Stomach (tissue), 9 donors: ENCODE data around the gene WWC1. TPM values are rescaled to one million over a fixed set of nuclear protein-coding genes. Genes with fewer than 3 reads are reported as not detected.

Source experiments
- DNase-seq, 2 donors: peaks; one replicate each; pipeline versions ENCODE4 v3.0.0 to v3.0.0-alpha.2; 2013 to 2019
- H3K27ac ChIP-seq, 5 donors: fragments of 200-600 bp in 4 of 5; sonication (generic) in 4 of 5; one replicate each; pipeline ENCODE4 v1.5.1; 2013 to 2019; ENCODE audit warnings: mild to moderate bottlenecking in 1 of 5, moderate library complexity in 1 of 5
- H3K27me3 ChIP-seq, 3 donors: fragments of 200-600 bp; sonication (generic); one replicate each; pipeline ENCODE4 v1.5.1; 2017 to 2019; ENCODE audit warnings: mixed run types in 1 of 3
- H3K36me3 ChIP-seq, 4 donors: fragments of 200-600 bp; sonication (generic); 1 replicate in 3 of 4; 2 replicates in 1 of 4; pipeline ENCODE4 v1.5.1; 2016 to 2019
- H3K4me1 ChIP-seq, 4 donors: fragments of 200-600 bp; sonication (generic); one replicate each; pipeline ENCODE4 v1.5.1; 2016 to 2019
- H3K4me3 ChIP-seq, 4 donors: fragments of 200-600 bp; sonication (generic) in 3 of 4; one replicate each; pipeline ENCODE4 v1.5.1; 2016 to 2019; ENCODE audit warnings: mild to moderate bottlenecking in 1 of 4
- H3K9me3 ChIP-seq, 4 donors: fragments of 200-600 bp; sonication (generic); one replicate each; pipeline ENCODE4 v1.5.1; 2016 to 2019
- CTCF ChIP-seq, 7 experiments: fragments of 450-650 bp in 4 of 7; fragments of 200-600 bp in 3 of 7; sonication (generic) in 3 of 7; IDR thresholded peaks; one replicate each; pipeline ENCODE4 v1.5.1; 2016 to 2019; ENCODE audit warnings: antibody characterized with exemption in 7 of 7, control low read depth in 2 of 7, mild to moderate bottlenecking in 1 of 7
- EP300 ChIP-seq: sonication (generic); formaldehyde crosslinking; IDR thresholded peaks from one replicate; pipeline ENCODE4 v1.6.1; 2017; ENCODE audit warnings: antibody characterized with exemption
- POLR2A ChIP-seq, 4 donors: fragments of 450-650 bp; IDR thresholded peaks; one replicate each; pipeline ENCODE4 v1.6.1; 2016; ENCODE audit warnings: antibody characterized with exemption in 4 of 4, control low read depth in 2 of 4, mild to moderate bottlenecking in 1 of 4, moderate library complexity in 1 of 4
- POLR2AphosphoS5 ChIP-seq, 3 donors: sonication (generic); formaldehyde crosslinking; IDR thresholded peaks; one replicate each; pipeline ENCODE4 v1.6.1; 2016; ENCODE audit warnings: antibody characterized with exemption in 3 of 3
- WGBS, 5 donors: extraction: QIAGEN DNeasy Blood & Tissue Kit in 3 of 5; methylation state at CpG; one replicate each; pipeline versions ENCODE4 v1.1.5 to v1.1.7; 2013 to 2018; 5-methylcytosine and 5-hydroxymethylcytosine counted together
- intact Hi-C: fragments of 100-400 bp; cut with DNase I; formaldehyde crosslinking; loops from one replicate; pipeline ENCODE4 v1.15.1; 2023; ENCODE audit warnings: low total_unique reads
- polyA plus RNA-seq, 3 donors: library from polyadenylated mRNA; stranded (reverse); fragments of 200-250 nt; gene quantifications; one replicate each; pipeline ENCODE4 v1.2.3, GENCODE V29; 2013
- total RNA-seq, 5 donors: library from RNA; depleted of rRNA; stranded (reverse); fragments of >200 nt; gene quantifications; one replicate each; pipeline versions ENCODE4 v1.1.0 to v1.2.3, GENCODE V29; 2014 to 2016
- donor health status: healthy with polysubstance abuse.
- donor health status: Bipolar disorder and iron deficiency.
- donor health status: healthy.

The WWC1 gene
- total and polyA plus RNA-seq, 8 donors = 11.3 to 82.6 (median 33.4) TPM

DNA sequence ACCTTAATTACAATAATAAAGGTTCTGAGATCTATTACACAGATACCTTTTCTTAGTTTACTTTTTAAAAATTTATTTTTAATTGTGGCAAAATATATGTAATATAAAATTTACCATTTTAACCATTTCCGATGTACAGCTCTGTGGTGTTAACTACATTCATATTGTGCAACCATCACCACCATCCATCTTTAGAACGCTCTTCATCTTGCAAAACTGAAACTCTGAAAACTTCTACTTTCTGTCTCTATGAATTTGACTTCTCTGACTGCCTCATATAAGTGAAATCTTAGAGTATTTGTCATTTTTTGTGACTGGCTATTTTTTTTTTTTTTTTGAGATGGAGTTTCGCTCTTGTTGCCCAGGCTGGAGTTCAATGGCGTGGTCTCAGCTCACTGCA is 26.8 kb downstream of the WWC1 start:
- 58 to 78% (median 67%) methylated on average over 4 of the region's 4 CpGs for WGBS, 5 donors
- no peak for DNase-seq
- no peak overlapping the region for H3K4me3 ChIP-seq
- intact Hi-C loops = no loop called here
- no peaks in the 10 kb centered on the region for H3K9me3 ChIP-seq
- TF ChIP-seq POLR2AphosphoS5 (IDR thresholded peaks at IDR 0.05) (no peak), CTCF (IDR thresholded peaks at IDR 0.05) (no peak)
- H3K36me3 ChIP-seq = no peaks in the 10 kb centered on the region
- H3K4me1 ChIP-seq = peaks cover 16 to 50% (median 33%) of the 10 kb centered on the region in 4 donors
- H3K27ac ChIP-seq = peak overlapping the region; percentile 70 to 92 (median 85)
- H3K27me3 ChIP-seq = no peaks in the 10 kb centered on the region

GRCh38 chr5:168319774-168320173 is 28.3 kb downstream of the WWC1 start:
- Histone ChIP-seq H3K9me3 (no peaks in the 10 kb centered on the region), H3K36me3 (no peaks in the 10 kb centered on the region), H3K4me1 (peaks cover 7 to 43% (median 29%) of the 10 kb centered on the region in 4 donors), H3K4me3 (no peak overlapping the region), H3K27me3 (no peaks in the 10 kb centered on the region), H3K27ac (peak overlapping the region in 1 of 5 donors; percentile 85)
- intact Hi-C loops = no loop called here
- no peak for DNase-seq
- 87 to 95% (median 91%) methylated on average over 3 of the region's 3 CpGs for WGBS, 5 donors
- TF ChIP-seq EP300 = no peak
- TF ChIP-seq POLR2A (IDR thresholded peaks at IDR 0.05) = no peak
- no peak for TF ChIP-seq POLR2AphosphoS5 (IDR thresholded peaks at IDR 0.05)

DNA sequence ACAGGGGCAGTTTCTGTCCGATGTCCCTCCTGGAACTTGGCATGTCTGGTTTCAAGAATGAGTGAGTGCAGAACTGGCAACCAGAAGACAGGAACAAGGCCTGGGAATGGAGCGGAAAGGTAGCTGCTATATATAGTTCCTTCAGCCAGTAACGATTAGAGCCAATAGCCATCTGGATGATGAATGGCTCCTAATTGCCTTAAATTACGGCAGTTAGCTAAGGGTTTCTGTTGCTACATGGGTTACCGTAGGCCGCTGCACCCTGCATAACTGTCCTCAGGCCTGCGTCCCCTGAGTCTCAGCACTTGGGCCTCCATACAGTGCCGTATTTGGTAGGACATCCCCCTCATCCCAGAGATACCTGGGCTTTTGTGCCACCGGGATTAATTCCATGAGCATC is 29.4 kb downstream of the WWC1 start:
- 77 to 88% (median 85%) methylated on average over 9 of the region's 9 CpGs for WGBS, 5 donors
- Histone ChIP-seq H3K36me3 (no peaks in the 10 kb centered on the region), H3K27me3 (no peaks in the 10 kb centered on the region), H3K9me3 (no peaks in the 10 kb centered on the region), H3K4me1 (peaks cover 7 to 41% (median 28%) of the 10 kb centered on the region in 4 donors), H3K27ac (peak overlapping the region in 1 of 5 donors; percentile 85), H3K4me3 (no peak overlapping the region)
- TF ChIP-seq POLR2A (IDR thresholded peaks at IDR 0.05) (no peak), CTCF (IDR thresholded peaks at IDR 0.05) (no peak), POLR2AphosphoS5 (IDR thresholded peaks at IDR 0.05) (no peak), EP300 (no peak)
- intact Hi-C loops = no loop called here
- DNase-seq = peak in 1 of 2 donors; percentile 57

- Histone ChIP-seq H3K36me3 (no peaks in the 10 kb centered on the region), H3K4me1 (peaks cover 6 to 38% (median 27%) of the 10 kb centered on the region in 4 donors), H3K27me3 (no peaks in the 10 kb centered on the region), H3K9me3 (no peaks in the 10 kb centered on the region), H3K4me3 (no peak overlapping the region), H3K27ac (peak overlapping the region; percentile 0 to 74 (median 55))
- TF ChIP-seq POLR2AphosphoS5 (IDR thresholded peaks at IDR 0.05) (peak in 2 of 3 donors; percentile 60 to 75), CTCF (IDR thresholded peaks at IDR 0.05) (no peak)
- peak; percentile 61 to 72 for DNase-seq
- WGBS, 5 donors = 47 to 72% (median 58%) methylated on average over 5 of the region's 5 CpGs
- intact Hi-C loops = no loop called here
Observed at GRCh38 chr5:168324859-168325630, 33.6 kb downstream of the WWC1 start.

DNA sequence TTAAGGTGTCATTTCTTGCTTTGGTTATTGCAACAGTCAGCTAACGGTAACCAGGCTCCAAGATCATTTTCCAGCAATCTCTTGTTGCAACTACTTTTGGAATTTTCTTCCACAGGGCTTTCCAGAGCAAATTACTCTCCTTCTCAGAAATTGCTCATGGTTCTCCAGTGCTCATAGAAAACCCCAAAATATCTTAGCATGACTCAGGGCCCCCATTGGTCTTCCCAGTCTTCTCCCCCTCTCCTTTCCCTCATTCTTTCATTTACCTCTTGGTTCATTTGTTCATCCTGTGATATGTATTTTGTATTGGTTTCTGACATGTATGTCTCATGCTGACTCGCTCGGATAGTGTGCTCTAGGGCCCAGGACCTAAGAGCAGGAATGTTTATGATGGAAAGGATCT is 35.6 kb downstream of the WWC1 start:
- no peak for TF ChIP-seq CTCF (IDR thresholded peaks at IDR 0.05)
- no peaks in the 10 kb centered on the region for H3K9me3 ChIP-seq
- no peak overlapping the region for H3K4me3 ChIP-seq
- peak overlapping the region in 1 of 5 donors; percentile 75 for H3K27ac ChIP-seq
- peaks cover 8 to 55% (median 30%) of the 10 kb centered on the region in 4 donors for H3K4me1 ChIP-seq
- H3K27me3 ChIP-seq = no peaks in the 10 kb centered on the region
- no peaks in the 10 kb centered on the region for H3K36me3 ChIP-seq
- 85 to 96% (median 93%) methylated on average over 3 of the region's 3 CpGs for WGBS, 5 donors
- no peak for DNase-seq
- intact Hi-C loops = no loop called here
